NCI-H128 (cell line): ENCODE measurements around the gene EXOC6B.

Experiments
- DNase-seq: peaks from one replicate; lab custom pipeline; 2025; ENCODE audit not compliant: unreplicated experiment; lab: John Stamatoyannopoulos, UW

The EXOC6B gene

GRCh38 chr2:72139874-72140620 is 685.8 kb downstream of the EXOC6B start:
- DNase-seq = no peak

- DNase-seq = no peak
Measured at GRCh38 chr2:72139471-72139873, 686.4 kb downstream of the EXOC6B start.

- DNase-seq = no peak
Measured at GRCh38 chr2:72138921-72139381, 686.9 kb downstream of the EXOC6B start.

GRCh38 chr2:72138011-72138881 is 687.6 kb downstream of the EXOC6B start:
- no peak for DNase-seq

GRCh38 chr2:72137498-72138010 is 688.3 kb downstream of the EXOC6B start:
- peak; percentile 29 for DNase-seq

- no peak for DNase-seq
Measured at GRCh38 chr2:72136933-72137497, 688.8 kb downstream of the EXOC6B start.

- no peak for DNase-seq
Measured at GRCh38 chr2:72136331-72136730, 689.5 kb downstream of the EXOC6B start.

- DNase-seq = no peak
Measured at GRCh38 chr2:72135921-72136320, 689.9 kb downstream of the EXOC6B start.

- no peak for DNase-seq
Measured at GRCh38 chr2:72134997-72135800, 690.6 kb downstream of the EXOC6B start.

- DNase-seq = no peak
Measured at GRCh38 chr2:72134408-72134996, 691.3 kb downstream of the EXOC6B start.

GRCh38 chr2:72133721-72134407 is 692.0 kb downstream of the EXOC6B start:
- no peak for DNase-seq

- no peak for DNase-seq
Measured at GRCh38 chr2:72132981-72133720, 692.7 kb downstream of the EXOC6B start.

- no peak for DNase-seq
Measured at GRCh38 chr2:72131916-72132841, 693.7 kb downstream of the EXOC6B start.

- DNase-seq = no peak
Measured at GRCh38 chr2:72131371-72131891, 694.4 kb downstream of the EXOC6B start.

- DNase-seq = no peak
Measured at GRCh38 chr2:72130659-72131360, 695.0 kb downstream of the EXOC6B start.

GRCh38 chr2:72129681-72130340 is 696.0 kb downstream of the EXOC6B start:
- DNase-seq = no peak

- no peak for DNase-seq
Measured at GRCh38 chr2:72128843-72129227, 697.0 kb downstream of the EXOC6B start.
